Testis (tissue), 3 donors: ENCODE data around the gene CHCHD6. TPM values are rescaled to one million over a fixed set of nuclear protein-coding genes. Genes with fewer than 3 reads are reported as not detected.

Source experiments
- DNase-seq: peaks from one replicate; pipeline ENCODE4 v3.0.0-alpha.2; 2019
- H3K27ac ChIP-seq, 2 donors: fragments of 200-600 bp; sonication (generic); one replicate each; pipeline ENCODE4 v1.5.1; 2019
- H3K27me3 ChIP-seq: fragments of 200-600 bp; sonication (generic); one replicate; pipeline ENCODE4 v1.5.1; 2019
- H3K36me3 ChIP-seq: fragments of 200-600 bp; sonication (generic); one replicate; pipeline ENCODE4 v1.5.1; 2017; ENCODE audit warnings: low read depth; ENCODE audit errors: missing control alignments
- H3K4me1 ChIP-seq: fragments of 200-600 bp; sonication (generic); one replicate; pipeline ENCODE4 v1.5.1; 2019
- H3K4me3 ChIP-seq, 2 donors: fragments of 200-600 bp; sonication (generic); one replicate each; pipeline ENCODE4 v1.5.1; 2017 to 2019
- H3K9me3 ChIP-seq: fragments of 200-600 bp; sonication (generic); one replicate; pipeline ENCODE4 v1.5.1; 2017
- POLR2A ChIP-seq: fragments of 450-650 bp; IDR thresholded peaks from one replicate; pipeline ENCODE4 v1.6.1; 2017; ENCODE audit warnings: antibody characterized with exemption, mild to moderate bottlenecking, moderate library complexity
- WGBS, 2 donors: methylation state at CpG; one replicate each; pipeline ENCODE4 v1.1.5; 2018; 5-methylcytosine and 5-hydroxymethylcytosine counted together
- intact Hi-C: fragments of 100-400 bp; cut with DNase I; formaldehyde crosslinking; loops from one replicate; pipeline ENCODE4 v1.15.1; 2023; ENCODE audit warnings: low total_unique reads
- polyA plus RNA-seq: library from polyadenylated mRNA; stranded (reverse); fragments of 350-450 nt; fragmentation: Illumina TruSeq; extraction: RNeasy Lipid Tissue Mini Kit (QIAGEN cat#74804); gene quantifications from one replicate; pipeline ENCODE4 v1.2.3, GENCODE V29; 2014; ENCODE audit warnings: low read depth, low replicate concordance; ENCODE audit not compliant: insufficient read depth
- total RNA-seq, 2 donors: library from RNA; depleted of rRNA; stranded (reverse); fragments of >200 nt; gene quantifications; one replicate each; pipeline ENCODE4 v1.2.3, GENCODE V29; 2016
- TF ChIP-seq, protein P1 (sequence below), 3 experiments: fragments of 450-650 bp in 2 of 3; fragments of 200-600 bp in 1 of 3; sonication (generic) in 1 of 3; IDR thresholded peaks; one replicate each; pipeline ENCODE4 v1.5.1; 2016 to 2019; ENCODE audit warnings: antibody characterized with exemption in 3 of 3, mild to moderate bottlenecking in 2 of 3, moderate library complexity in 1 of 3

Gene CHCHD6
- total and polyA plus RNA-seq, 3 donors from 2014 or later, result 47.6 to 84.6 (median 49.9) TPM

DNA sequence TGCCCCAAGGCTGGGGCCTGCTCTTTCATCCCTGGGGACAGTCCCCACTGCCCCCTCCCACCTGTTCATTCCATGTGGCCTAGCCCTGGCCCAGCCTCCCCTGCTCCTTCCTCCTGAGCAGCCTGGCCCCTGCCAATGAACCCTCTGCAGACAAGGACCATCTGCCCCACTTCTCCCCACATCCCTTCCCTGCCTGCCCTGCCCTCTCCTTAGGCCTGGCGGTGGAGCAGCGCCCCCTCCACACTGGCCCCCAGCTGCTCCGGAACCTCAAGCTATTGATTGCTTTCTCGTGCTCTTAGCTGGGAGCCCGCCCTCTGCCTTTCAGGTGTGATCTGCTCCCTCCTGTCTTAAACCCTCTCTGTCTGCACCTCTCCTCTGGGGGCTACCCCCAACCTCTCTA is 286.9 kb downstream of the CHCHD6 start:
- intact Hi-C loops, result loop anchor here (10.0 kb wide), 1 partner anchor 554 kb away; no protein-coding TSS in a partner anchor
- H3K36me3 ChIP-seq, result no peaks in the 10 kb centered on the region

DNA sequence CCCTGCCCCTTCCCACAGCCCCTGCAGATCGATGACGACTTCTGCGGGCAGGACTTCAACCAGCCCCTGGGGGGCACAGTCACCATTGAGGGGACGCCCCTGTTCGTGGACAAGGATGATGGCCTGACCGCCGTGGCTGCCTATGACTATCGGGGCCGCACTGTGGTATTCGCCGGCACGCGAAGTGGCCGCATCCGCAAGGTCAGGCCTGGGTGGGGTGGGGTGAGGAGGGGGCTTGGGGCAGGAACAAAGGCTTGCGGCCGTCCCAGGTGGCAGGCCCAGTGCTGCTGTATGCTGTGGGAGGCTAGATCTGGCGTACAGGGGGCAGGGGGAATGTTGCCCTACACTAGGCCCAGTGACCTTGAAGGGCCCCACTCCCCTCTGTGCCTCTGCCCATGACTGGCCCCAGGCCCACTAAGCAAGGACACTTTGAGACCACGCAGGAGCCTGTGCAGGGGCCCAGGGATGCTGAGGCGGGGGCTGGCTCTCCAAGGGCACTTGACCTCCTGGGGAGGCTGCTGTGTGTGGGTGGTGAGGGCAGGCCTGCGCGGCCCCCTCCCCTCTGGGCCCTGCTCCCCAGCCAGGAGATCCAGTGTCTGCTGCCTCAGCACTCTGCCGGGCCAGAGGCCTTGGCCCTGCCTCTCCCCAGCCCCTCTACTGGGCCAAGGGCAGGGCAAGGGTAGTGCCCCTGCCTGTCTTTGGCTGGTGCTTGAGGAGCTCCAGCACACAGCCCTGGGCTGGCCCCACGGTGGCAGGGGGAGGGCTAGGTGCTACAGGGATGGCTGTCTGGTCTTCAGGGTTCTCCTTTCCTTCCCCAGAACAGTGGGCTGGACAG is 287.5 kb downstream of the CHCHD6 start:
- H3K4me1 ChIP-seq, result peaks cover 22% of the 10 kb centered on the region
- no peak for DNase-seq
- H3K27me3 ChIP-seq, result no peaks in the 10 kb centered on the region
- intact Hi-C loops, result loop anchor here (10.0 kb wide), 1 partner anchor 553 kb away; no protein-coding TSS in a partner anchor
- no peak overlapping the region for H3K27ac ChIP-seq
- TF ChIP-seq, protein P1, sequence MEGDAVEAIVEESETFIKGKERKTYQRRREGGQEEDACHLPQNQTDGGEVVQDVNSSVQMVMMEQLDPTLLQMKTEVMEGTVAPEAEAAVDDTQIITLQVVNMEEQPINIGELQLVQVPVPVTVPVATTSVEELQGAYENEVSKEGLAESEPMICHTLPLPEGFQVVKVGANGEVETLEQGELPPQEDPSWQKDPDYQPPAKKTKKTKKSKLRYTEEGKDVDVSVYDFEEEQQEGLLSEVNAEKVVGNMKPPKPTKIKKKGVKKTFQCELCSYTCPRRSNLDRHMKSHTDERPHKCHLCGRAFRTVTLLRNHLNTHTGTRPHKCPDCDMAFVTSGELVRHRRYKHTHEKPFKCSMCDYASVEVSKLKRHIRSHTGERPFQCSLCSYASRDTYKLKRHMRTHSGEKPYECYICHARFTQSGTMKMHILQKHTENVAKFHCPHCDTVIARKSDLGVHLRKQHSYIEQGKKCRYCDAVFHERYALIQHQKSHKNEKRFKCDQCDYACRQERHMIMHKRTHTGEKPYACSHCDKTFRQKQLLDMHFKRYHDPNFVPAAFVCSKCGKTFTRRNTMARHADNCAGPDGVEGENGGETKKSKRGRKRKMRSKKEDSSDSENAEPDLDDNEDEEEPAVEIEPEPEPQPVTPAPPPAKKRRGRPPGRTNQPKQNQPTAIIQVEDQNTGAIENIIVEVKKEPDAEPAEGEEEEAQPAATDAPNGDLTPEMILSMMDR (IDR thresholded peaks at IDR 0.05), result no peak
- TF ChIP-seq POLR2A, result no peak
- no peaks in the 10 kb centered on the region for H3K9me3 ChIP-seq
- no peak overlapping the region for H3K4me3 ChIP-seq
- 56% methylated on average over 22 of the region's 24 CpGs; no CpG with 5 or more reads in 1 of the 2 donors for WGBS, 2 donors
- H3K36me3 ChIP-seq, result no peaks in the 10 kb centered on the region

More for the DNA sequence above, 286.9 kb downstream of the CHCHD6 start:
- no peak overlapping the region for H3K27ac ChIP-seq
- DNase-seq, result no peak
- TF ChIP-seq, protein P1 (IDR thresholded peaks at IDR 0.05), result no peak
- TF ChIP-seq POLR2A, result no peak
- peaks cover 22% of the 10 kb centered on the region for H3K4me1 ChIP-seq
- H3K27me3 ChIP-seq, result no peaks in the 10 kb centered on the region
- no peak overlapping the region for H3K4me3 ChIP-seq
- WGBS, 2 donors, result 71 to 98% methylated on average over 5 of the region's 5 CpGs
- H3K9me3 ChIP-seq, result no peaks in the 10 kb centered on the region

DNA sequence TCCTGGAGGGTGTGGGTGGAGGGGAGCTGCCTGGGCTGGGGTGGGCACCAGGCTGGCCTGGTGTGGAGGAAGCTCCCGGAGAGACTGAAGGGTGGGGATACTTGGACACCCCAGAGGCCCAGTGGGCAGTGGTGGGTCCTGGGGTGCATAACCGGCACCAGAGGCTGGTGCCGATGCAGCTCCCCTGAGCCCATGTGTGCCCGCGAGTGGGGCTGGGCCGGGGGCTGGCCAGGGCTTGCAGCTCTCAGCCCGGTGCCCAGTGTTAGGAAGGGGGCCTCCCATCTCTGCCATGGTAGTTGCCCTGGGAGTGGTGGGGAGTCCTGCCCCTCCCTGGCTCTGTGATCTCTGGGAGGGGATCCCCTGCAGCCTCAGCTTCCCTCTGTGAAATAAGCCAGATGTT is 288.2 kb downstream of the CHCHD6 start:
- WGBS, 2 donors, result 80 to 94% methylated on average over 2 to 7 of the region's 7 CpGs
- Histone ChIP-seq H3K27ac (no peak overlapping the region), H3K4me1 (peaks cover 22% of the 10 kb centered on the region), H3K36me3 (no peaks in the 10 kb centered on the region), H3K4me3 (no peak overlapping the region), H3K9me3 (no peaks in the 10 kb centered on the region), H3K27me3 (no peaks in the 10 kb centered on the region)
- no peak for TF ChIP-seq POLR2A
- TF ChIP-seq, protein P1 (IDR thresholded peaks at IDR 0.05), result no peak
- intact Hi-C loops, result loop anchor here (10.0 kb wide), 1 partner anchor 553 kb away; no protein-coding TSS in a partner anchor
- DNase-seq, result no peak

DNA sequence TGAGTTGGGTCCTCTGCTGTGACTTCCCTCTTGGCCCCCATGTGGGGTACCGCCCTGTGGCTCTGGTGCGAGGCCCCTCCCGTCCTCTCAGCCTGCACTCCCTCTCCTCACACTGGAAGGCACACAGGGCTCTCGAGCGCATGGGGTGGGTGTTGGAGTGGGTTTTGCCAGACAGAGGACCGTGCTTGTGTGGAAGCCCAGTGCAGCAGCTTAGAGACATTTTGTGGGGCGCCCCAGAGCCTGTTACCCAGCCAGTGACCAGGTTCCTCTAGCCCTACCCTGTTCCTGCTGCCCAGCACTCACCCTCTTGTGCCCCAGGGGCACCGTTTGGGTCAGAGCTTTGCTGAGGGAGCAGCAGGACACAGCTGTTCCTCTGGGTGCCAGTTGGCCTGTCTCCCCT is 288.7 kb downstream of the CHCHD6 start:
- 89 to 100% methylated on average over 3 to 8 of the region's 8 CpGs for WGBS, 2 donors
- no peak overlapping the region for H3K27ac ChIP-seq
- H3K9me3 ChIP-seq, result no peaks in the 10 kb centered on the region
- H3K4me1 ChIP-seq, result peaks cover 22% of the 10 kb centered on the region
- no peak for DNase-seq
- no peak overlapping the region for H3K4me3 ChIP-seq
- no peak for TF ChIP-seq POLR2A
- TF ChIP-seq, protein P1 (IDR thresholded peaks at IDR 0.05), result no peak
- intact Hi-C loops, result loop anchor here (10.0 kb wide), 1 partner anchor 552 kb away; no protein-coding TSS in a partner anchor
- H3K36me3 ChIP-seq, result no peaks in the 10 kb centered on the region
- H3K27me3 ChIP-seq, result no peaks in the 10 kb centered on the region
